HG03342 (cell line): ENCODE data around the gene MYO3B.
"Not testable (repeated sequence)": the region's sequence is repeated elsewhere in the genome, so short reads cannot be mapped to it uniquely, and the experiment has no call there.

ENCODE experiments used
- ATAC-seq: cut with Tn5 transposase; IDR thresholded peaks from one replicate; pipeline ENCODE4 v1.9.1; 2021; ENCODE audit warnings: mild to moderate bottlenecking, moderate library complexity; ENCODE audit not compliant: unreplicated experiment

MYO3B gene

DNA sequence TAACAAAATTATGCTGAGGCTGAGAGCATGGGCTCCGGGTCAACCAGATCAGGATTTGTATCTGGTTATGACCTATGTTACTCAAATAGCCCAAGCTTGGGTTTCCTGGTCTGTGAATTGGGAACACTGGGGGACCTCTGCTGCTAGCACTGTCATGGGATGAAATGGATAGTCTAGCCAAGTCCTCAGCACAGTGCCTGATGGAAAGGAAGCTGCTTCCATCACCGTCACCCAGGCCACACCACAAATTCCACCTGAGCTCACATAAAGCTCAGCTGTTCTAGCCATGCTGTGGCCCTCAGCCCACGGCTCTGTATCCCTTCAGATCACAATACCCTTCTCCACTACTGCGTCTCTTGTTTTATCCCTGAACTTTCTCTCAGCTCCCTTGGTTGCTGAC lies 357.6 kb downstream of the MYO3B start:
- no peak for ATAC-seq

- no peak for ATAC-seq
Measured at GRCh38 chr2:170544817-170545216, 366.9 kb downstream of the MYO3B start.

DNA sequence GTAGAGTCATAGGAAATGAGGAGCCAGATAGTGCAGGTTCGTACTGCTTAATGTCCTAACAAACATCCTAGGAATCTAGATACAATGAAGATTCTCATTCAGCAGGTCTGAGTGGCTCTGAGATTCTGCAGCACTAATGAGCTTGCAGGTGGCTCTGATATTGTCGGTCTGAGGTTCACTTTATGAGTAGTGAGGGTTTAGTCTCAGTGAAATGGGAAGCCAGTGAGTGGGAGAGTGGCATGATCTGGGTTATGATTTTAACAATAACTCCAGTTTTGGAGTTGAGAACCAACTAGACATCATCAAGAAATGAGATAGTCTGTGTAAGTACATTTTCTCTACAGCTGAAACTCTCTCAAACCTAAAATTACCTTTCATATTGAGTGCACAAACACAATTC lies 370.4 kb downstream of the MYO3B start:
- ATAC-seq: no peak

GRCh38 chr2:170550501-170550900 lies 372.6 kb downstream of the MYO3B start:
- no peak for ATAC-seq

- not testable (repeated sequence) for ATAC-seq
Measured at GRCh38 chr2:170551899-170552298, 374.0 kb downstream of the MYO3B start.

- ATAC-seq: no peak
Measured at GRCh38 chr2:170553748-170554147, 375.8 kb downstream of the MYO3B start.

DNA sequence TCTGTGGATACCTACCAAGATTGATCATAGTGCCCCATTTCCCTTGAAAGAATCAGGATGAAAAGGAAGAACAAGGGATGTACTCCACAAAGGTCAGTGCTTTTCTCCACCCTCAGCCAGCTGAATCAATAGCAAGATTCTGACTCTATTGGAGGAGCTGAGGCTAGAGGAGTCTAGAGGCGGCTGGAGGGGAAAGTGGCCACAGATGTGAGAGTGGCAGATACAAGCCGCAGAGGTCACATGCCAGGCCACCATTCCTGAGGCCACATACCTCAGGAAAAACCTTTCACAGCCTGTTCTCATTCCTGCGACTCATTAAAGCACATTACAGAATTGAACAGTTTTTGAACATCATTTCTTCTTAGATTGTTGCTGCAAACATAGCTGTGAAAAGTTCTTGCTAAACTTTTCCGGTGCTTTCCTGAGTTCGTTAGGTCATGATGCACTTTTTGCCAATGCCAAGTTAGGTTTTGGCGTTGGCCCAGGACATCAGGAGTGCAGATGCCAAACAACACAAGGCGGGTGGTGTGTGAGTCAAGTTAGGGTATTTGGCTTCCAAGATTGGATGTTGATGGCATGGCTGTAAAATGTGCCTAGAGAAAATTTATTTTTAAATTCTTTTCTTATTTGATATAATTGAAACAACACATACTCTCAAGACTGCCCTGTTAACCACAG lies 376.5 kb downstream of the MYO3B start:
- no peak for ATAC-seq

DNA sequence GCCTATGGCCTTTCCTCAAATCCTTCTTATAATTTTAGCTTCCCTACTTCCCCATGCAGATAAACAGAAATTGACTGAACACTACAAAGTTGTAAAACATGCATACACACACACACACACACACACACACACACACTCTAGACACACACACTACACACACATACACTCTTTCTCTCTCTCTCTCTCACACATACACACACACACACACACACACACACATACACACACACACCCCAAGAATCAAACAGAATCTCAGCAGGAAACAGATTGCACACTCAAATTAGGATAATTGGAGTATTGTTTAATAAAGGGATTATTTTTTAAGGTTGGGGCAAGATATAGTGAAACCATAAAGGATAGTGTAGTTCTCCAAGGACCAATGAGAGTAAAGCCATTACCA lies 385.0 kb downstream of the MYO3B start:
- ATAC-seq: no peak

GRCh38 chr2:170563401-170563800 lies 385.5 kb downstream of the MYO3B start:
- no peak for ATAC-seq

DNA sequence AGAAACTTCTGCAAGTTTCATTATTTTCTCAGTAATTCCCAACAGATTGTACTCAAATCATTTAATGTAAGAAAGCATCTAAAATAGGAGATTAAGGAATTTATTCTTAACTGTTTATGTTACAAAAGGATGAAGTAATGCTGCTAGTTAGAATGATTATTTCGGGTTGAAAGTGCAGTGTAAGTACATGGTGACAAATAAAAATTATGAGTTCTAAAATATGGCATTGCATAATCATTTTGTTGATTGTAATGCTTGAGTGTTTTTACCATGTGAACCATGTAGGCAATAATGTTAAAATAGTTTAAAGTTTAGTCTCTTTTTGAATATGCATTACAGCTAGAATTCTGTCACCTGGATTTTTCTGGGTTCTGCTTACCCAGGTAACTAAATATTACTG lies 388.2 kb downstream of the MYO3B start:
- no peak for ATAC-seq

GRCh38 chr2:170567429-170567828 lies 389.5 kb downstream of the MYO3B start:
- ATAC-seq: no peak

GRCh38 chr2:170568511-170568910 lies 390.6 kb downstream of the MYO3B start:
- no peak for ATAC-seq

- ATAC-seq: no peak
Measured at GRCh38 chr2:170571612-170572011, 393.7 kb downstream of the MYO3B start.

- no peak for ATAC-seq
Measured at GRCh38 chr2:170573671-170574070, 395.7 kb downstream of the MYO3B start.

GRCh38 chr2:170576296-170576695 lies 398.3 kb downstream of the MYO3B start:
- no peak for ATAC-seq

- no peak for ATAC-seq
Measured at GRCh38 chr2:170577356-170577755, 399.4 kb downstream of the MYO3B start.

DNA sequence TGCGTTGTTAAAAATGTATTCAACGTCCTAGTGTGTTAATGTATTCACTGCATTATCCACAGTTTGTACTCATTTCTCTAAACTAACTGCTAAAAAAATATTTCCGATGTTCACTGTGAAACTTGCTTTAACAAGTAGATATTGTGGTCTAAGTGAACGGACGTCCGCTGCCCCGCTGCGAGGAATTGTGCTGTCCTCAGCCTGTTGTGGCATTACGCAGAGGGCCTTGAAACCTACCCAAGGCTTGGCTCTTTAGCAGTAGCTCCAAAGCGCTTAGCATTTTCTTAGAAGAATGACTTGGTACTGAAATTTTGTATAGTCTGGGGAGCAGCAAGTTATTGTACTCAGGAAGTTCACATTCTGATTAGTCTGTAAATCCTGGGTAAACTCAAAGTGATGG lies 400.7 kb downstream of the MYO3B start:
- no peak for ATAC-seq

- no peak for ATAC-seq
Measured at GRCh38 chr2:170579511-170579910, 401.6 kb downstream of the MYO3B start.

DNA sequence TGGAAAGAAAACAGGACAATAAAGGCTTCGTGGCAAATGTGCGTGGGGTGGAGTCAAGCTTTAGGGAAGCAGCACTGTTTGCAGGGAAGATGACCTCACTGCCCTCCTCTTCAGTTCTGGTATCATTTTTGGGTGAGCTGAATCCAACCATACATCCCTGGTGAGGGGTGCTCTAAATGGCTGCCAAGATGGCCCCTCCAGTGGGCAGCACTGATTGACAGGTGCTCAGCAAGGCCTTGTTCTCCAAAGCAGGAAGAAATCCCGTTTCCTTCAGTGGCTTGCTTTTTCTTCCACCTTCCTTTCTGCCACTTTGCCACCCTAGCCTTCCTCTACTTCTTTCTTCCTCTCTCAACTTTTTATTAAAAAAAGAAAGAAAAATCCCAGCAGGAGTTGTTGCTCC lies 404.4 kb downstream of the MYO3B start:
- ATAC-seq: no peak

GRCh38 chr2:170582751-170583463 lies 405.0 kb downstream of the MYO3B start:
- ATAC-seq: no peak

DNA sequence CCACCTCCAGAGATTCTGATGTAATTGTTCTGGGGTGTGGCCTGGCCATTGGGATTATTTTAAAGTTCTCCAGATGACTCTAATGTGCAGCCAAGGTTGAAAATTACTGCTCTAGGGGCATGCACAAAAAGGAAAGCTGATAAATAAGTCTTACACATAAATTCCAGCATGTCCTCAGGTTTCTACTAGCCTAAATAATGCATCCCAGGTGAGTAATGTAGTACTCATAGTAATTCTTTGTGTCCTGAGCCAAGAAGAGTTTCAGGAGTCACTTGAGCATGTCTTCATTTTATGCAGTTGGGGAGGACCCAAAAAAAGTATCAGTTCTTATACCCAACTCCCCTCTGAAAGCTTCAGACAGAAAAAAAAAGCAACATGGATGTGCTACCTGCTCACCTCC lies 407.1 kb downstream of the MYO3B start:
- ATAC-seq: no peak

DNA sequence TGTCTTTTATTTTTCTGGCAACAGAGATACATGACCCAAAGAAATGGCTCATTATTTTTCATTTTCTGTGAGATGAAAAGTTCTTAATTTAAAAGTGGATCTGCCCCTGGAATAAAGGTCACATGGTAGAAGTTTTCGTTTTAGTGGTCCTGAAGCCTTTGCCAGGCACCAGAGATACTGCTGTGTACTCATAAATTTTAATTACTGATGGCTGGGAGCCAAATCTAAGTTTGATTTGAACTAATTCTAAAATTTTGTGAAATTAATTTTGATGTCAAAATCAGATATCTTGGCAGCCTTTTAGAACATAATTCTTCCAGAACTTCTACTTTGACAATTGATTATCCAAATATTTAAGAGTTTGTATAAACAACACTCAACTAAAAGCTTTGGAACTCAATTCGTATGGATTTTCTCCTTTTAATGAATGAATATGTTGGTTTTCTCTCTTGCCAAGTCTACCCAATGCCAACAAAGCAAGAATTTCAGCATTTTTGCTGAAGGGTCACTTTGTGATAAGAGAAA lies 408.7 kb downstream of the MYO3B start:
- no peak for ATAC-seq
